HG03196 (cell line): ENCODE data around the gene ARL8B.

ENCODE experiments used
- ATAC-seq: cut with Tn5 transposase; IDR thresholded peaks from one replicate; pipeline ENCODE4 v1.9.1; 2021; ENCODE audit not compliant: unreplicated experiment

Gene ARL8B

DNA sequence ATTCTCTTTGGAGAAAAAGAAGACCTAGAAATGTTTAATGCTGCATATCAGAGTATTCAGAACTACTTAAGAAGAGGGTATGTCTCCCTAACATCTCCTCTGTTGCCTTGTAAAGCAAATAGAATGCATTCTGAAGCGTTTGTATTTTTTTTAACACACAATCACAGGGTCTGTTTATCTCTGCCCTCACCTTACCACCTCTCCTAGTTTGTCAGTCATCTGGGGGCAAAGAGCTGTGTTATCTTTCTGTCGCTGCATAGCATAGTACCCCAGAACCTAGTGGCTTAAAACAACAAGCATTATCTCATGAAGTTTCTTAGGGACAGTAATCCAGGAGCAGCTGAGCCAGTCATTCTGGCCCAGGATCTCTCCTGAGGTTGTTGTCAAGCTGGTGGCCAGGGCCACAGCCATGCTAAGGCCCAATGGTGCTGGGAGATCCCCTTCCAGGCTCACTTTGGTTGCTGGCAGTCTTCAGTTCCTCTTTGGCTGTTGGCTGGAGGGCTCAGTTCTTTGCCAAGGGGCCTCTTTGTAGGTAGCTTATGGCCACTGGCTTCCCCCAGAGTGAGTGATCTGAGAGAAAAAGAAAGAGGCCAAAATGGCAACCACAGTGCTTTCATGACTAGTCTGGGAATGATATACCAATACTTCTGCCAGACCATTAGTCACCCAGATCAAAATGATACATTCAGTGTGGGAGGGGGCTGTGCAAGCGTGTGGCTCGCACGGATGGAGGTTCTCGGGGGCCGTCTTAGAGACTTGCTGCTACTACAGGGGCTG, 83.3 kb downstream of the ARL8B start:
- peak; percentile 99 for ATAC-seq

DNA sequence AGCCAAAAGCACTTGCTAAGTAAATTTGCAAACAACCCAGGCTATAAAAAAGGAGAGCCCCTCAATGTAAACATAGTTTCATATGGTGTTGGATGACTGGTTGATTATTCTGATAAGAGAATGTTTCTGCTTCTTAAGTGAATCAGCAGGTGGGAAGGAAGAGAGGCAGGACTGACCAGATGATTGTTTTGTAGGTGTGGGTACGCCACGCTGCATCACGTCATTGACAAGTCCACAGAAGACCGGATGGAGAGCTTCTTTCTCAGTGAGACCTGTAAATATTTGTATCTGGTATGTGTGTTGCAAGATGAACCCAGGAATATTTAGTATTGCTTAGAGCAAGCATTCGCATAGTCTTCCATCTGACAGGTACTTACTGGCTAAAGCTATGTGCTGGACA, 88.8 kb downstream of the ARL8B start:
- ATAC-seq = no peak

DNA sequence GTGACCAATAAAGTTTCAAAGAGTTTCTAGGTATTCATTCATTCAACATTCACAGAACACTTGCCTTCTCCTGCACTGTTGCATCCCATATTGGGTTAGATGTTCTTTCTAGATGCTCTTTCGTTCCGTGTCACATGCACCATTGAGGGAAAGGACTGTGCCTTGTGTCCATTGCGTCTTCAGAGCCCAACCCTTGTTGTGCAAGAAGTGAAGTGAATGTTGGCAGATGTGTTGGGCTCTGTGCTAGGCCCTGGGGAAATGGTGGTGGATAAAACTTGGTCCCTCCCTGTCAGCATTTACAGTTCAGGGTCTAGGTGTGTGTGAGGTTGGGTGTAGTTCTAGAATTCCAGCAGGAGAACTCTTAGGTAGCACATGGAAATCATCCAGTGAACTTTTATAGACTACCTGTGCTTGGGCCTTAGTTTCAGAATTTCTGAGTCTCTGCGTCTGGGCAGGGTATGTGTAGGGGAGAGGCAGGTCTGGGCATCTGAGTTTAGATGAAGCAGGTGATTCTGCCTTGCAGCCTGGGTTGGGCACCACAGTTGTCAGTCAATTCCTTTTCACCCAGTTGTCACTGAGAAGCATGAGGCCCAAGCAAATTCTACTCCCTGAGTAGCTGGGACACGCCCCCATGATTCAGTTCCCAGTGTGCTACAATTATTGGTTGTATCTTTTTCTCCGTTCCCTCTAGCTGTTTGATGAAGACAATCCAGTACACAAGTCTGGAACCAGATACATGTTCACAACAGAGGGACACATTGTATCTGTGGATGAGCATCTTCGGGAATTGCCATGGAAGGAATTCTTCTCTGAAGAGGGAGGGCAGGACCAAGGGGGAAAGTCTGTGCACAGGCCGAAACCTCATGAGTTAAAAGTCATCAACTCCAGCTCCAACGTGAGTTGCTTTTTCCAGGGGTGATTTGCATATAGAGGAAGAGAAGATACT, 90.8 kb downstream of the ARL8B start:
- no peak for ATAC-seq

DNA sequence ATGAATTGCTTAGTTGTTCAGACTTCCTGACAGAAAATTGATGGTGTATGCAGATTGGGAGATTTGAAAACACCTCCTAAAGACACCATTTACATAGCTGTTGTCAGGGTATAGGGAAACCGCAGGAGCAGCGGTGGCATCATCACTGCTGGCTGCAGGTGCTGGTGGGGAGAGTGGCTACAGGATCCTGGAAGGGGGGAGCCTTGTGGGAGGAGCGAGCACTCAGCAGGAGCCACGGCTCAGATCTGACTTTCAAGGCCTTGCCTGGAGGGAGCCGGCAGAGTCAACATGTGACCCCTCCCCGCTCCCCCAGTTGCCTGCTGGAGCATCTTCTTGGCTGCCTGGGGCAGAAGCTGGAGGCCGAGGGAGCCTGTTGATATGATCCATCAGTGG, 91.5 kb downstream of the ARL8B start:
- no peak for ATAC-seq

DNA sequence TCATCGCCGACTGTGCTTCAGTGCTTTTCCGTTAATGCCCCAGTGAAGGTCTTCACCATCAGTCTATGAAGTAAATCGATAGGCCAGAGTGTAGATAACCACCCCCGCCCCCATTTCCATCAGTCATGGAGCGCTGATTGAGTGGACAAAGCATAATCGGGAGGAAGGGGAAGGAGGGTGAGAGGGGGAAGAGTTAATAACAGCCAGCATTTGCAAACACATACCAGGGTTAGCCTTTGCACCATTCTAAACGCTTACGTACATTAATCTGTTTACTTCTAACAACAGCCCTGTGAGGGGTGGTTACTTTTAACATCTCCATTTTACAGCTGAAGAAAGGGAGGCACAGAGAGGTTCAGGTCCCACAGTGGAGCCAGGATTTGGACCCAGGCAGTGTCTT, 92.3 kb downstream of the ARL8B start:
- ATAC-seq = no peak

DNA sequence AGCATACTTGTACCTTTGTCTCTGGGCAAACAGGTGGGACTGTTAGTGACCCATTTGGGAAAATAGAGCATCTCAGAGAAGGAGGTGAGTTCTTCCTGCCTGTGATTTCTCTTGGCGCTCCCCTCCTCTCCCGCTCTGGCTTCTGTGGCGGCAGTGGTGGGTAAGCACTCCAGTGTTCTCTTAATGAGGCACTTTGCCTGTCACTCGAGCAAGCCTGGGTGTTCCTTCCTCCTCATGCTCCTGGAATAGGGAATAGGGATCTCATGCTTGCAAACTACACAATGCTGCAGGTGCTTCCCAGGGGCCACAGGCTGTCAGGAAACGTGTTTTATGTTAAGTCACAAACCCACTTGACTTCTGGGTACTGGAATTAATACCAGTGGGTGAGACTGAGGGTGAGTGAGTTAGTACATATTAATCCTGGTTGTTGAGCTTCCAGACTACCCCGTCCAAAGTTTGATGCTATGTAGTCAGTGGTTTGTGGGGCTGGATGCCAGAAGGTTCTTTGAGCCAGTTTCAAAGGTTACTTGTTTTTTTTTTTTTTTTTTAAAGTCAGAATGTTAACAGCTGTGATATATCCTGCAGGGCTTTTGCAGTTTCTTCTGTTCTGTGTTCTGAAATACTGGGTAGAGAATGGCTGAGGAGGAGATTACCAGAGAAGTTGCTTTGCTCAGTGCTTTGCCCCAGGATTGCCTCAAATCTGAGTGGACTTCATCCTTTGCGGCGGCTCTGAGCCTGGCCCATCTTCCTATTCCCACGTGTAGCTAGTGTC, 95.9 kb downstream of the ARL8B start:
- no peak for ATAC-seq

DNA sequence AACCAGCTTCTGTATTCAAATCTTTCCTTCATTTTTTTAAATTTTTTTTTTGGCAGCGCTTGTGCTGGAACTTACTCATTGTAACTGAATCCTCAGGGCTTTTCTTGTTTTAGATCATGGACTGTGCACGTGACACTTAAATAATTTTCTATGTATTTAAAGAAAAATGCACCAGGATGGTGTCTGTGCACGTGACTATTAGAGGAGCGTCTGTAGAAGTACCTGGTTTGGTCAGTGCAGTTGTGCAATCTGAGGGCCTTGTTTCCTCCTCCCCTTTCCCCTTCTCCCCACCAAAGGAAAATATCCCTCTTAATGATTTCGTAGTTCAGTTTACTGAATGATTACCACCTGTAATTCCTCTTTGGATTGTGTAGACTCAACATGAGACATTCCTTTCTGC, 96.7 kb downstream of the ARL8B start:
- no peak for ATAC-seq

DNA sequence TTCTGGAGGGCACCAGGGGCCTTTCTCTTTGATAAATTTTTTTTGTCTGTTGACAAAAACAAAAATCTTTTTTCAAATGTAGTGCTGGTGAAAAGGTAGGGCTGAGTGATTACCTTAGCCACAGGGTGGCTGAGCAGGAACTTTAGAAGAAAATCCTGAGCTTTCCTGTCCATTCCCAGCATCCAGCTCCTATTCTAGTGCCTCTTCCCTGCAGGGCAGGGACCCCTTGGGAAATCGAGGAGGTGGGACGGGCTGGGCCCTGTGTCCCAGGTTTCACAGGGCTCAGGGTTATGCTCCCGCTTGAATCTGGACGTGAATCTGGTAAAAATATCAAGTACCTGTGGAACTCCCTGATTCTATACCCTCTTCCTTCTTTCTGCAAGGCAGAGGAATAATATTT, 97.1 kb downstream of the ARL8B start:
- no peak for ATAC-seq

DNA sequence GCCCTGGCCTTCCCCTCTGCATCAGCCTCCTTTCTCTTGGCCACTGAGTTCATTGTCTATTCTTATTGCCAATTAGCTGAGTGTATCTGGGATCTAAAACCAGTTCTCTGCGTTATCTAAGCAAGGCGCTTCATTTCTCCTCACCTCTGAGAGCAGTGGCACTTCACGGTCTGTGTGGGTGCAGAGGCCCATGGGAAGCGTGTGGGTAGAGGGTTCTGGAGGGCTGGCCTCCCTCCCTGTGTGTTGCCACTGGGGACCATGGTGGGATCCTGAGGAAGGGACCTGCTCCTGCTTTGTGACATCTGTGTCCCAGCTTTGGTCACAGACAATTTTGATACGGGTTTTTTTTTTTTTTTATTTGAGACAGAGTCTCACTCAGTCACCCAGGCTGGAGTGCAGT, 98.1 kb downstream of the ARL8B start:
- ATAC-seq = no peak

DNA sequence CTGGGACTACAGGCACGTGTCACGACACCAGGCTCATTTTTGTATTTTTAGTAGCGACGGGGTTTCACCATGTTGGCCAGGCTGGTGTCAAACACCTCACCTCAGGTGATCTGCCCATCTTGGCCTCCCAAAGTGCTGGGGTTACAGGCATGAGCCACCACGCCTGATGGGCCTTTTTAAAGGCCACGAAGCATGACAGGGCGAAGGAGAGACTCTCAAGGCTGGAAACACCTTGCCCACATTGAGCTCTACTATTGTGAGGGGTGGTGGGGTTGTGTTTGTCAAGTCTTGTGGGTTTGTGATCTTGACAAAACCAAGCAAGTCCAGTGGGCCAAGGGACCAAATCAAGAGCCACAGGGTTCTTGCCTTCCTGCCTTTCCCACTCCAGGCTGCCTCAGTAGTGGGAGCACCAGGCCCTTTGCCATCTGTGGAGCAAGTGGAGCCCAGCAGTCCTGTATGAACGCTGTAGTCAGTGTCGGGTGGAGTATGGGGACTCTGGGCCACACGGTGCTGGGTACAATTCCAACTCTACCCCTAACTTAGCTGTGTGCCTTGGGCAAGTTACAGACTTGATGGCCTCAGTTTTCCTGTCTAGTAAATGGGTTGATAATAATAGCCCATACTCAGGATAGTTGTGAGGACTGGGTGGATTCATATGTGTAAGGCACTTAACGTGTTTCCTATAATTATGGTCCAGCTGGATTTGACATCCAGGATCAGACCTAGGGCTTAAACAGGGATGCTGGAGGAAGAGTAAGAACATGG, 98.8 kb downstream of the ARL8B start:
- no peak for ATAC-seq

DNA sequence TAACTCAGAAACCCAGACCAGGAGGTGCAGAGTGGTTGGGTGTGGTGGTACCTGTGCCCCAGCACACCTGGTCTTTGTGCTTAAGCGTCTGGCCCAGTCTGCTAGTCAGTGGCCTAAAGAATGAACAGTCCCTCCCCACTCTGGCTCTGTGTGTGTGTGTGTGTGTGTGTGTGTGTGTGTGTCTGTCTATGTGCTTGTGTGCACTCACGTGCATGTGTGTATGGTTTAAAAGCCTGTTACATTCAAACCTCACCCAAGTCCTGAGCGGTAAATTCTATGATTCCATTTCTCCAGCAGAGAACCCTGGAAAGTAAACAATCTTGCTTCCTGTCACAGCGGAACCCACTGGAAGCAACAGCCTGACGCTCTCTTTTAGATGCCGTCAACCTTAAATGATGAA, 99.6 kb downstream of the ARL8B start:
- ATAC-seq = no peak

DNA sequence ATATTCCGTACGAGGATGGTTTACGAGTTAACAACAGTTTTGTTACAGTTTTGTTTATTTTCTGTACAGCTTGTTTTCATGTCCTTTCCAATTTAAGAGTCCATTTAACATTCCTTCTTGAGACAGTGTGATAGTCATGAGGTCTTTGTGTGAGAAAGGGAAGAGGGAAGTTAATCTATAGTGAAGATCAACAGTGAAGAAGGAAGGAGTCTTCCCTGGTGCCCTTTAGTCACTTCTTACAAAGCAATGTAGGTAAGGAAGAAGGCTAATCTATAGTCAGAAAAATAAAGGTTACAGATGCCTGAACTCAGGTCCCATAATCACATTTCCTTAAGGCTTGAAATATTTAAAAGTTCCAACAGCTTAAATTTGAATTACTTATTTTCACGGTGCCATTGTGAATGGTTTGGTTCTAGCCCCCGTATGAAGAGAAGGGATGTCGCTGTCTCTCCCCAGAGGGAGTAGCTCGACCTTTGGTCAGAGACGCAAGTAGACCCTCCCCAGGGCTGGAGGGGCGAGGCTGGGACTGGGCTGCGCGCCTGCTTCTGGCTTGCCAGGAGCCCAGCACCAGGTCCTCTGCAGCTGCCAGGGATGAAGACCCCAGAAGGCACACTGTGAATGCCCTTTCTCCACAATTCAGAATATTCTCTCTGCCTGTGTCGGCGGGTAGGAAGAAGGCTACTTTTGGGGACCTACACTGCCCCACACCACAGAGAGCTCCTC, 100.4 kb downstream of the ARL8B start:
- ATAC-seq = no peak

DNA sequence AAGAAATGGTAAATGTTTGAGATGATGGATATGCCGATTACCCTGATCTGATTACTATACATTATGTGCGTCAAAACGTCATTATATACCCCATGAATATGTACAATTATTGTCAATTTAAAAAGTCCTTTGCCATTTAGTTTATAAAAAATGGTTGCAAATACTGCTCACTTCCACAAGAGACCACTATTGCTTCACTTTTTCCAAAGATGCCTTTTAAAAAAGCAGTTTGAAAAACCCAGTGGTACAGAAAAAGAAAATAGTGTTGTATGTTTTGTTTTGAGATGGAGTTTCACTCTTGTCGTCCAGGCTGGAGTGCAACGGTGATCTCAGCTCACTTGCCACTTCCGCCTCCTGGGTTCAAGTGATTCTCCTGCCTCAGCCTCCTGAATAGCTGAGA, 104.7 kb downstream of the ARL8B start:
- ATAC-seq = peak; percentile 49

DNA sequence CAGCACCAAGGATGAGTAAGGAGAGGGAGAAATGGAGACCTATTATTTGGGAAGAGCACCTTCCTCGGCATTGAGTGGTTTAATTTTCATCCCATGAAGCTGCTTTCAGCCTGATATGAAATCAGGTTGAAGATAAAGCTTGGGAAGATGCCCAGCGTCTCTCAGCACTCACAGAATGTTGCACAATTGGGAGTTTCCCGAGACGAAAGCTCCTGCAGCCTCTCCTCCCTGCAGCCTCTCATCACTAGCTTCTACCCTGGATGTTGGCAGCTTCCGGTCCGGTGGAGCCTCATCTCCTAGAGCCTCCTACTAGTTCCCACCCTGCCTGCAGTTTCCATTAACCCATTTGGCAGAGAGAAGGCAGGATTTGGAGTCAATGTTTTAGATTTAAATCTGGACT, 105.7 kb downstream of the ARL8B start:
- ATAC-seq = no peak

DNA sequence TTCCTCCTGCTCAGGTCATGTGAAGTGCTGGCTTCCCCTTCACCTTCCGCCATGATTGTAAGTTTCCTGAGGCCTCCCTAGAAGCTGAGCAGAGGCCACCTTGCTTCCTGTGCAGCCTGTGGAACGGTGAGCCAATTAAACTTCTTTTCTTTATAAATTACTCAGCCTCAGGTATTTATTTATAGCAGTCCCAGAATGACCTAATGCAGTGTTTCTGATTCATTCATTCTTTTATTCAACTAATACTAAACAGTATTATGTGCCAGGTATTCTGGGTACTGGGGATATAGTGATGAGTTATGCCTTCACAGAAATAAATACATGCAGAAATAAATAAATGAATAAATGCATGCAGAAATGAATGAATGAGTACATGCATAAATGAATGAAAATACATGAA, 107.3 kb downstream of the ARL8B start:
- ATAC-seq = no peak
